ENCODE measurements around the gene CDR2L.
"Not testable (repeated sequence)": the region's sequence is repeated elsewhere in the genome, so short reads cannot be mapped to it uniquely, and the experiment has no call there.

Gene CDR2L

GRCh38 chr17:75011401-75012095 lies 24.1 kb downstream of the CDR2L start:
- DNase-seq (ENCODE audit: low read depth in 3 of 3): no peak

DNA sequence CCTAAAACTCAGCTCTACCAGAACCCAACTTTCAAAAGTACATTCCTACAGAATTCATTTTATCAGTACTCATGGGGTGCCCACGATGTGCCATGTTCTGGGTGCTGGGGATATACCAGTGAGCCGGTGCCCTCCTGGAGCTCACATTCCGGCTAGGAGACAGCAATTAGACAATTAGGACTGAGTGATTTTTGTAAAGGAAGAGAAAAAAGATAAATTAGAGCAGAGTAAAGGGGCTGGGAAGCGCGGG lies 24.6 kb downstream of the CDR2L start:
- no peak for DNase-seq (ENCODE audit: low read depth in 3 of 3)

DNA sequence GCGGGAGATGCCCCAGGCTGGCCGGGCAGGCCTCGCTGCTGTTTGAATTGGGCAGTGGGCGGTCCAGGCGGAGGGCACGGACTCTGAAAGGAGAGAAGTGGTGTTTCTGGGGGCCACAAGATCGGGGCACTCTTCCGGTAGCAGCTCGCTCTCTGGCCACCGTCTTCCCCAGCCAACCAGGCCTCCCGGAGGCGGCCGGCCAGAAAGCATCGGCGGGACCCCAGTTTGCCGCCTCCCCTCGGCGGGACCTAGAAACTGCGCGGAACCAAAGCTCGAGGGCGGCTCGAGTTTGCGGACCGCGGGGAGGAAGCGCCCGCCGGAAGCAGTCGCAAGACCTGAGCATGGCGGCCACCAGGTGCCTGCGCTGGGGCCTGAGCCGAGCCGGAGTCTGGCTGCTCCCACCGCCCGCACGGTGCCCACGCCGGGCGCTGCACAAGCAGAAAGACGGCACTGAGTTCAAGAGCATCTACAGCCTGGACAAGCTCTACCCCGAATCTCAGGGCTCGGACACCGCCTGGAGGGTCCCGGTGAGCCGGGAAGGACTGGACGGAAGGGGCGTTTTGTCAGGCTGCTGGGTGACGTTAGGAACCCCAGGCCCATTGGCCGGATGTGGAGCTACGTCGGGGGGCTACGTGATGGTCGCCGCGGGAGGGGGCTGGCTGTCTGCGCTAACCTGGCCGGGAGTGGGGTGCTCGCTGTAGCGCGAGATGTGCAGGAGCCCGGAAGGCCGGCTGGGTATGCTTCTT lies 25.1 kb downstream of the CDR2L start, which contains the start of gene MRPL58:
Gene MRPL58, plus strand, starts transcription at position 325 of the 746 bp plus-strand sequence. Its CDS starts 17 bp downstream, at position 342.
- peak; percentile 72 to 77 (median 73) for DNase-seq (ENCODE audit: low read depth in 3 of 3)

GRCh38 chr17:75013092-75013559 lies 25.7 kb downstream of the CDR2L start:
- no peak for DNase-seq (ENCODE audit: low read depth in 3 of 3)

DNA sequence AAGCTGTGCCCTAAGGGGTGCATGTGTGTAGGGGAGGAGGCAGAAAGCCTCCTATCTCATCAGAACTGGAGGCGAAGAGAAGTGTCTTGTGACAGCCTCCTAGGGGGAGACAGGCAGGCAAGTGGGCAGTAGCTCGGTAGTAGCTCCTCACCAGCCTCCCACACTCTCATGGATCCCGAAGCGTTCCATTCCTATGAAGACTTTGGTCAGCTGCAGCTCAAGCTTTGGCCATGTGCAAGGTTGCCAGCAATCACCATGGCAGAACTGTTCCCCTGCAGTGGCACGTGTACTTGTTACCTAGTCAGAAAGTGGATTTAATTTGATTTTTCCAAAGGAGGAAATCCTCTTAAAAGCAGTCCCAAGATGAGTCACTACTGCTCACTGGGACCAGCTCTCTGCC lies 31.7 kb downstream of the CDR2L start:
- no peak for DNase-seq (ENCODE audit: low read depth in 3 of 3)

GRCh38 chr17:75019710-75020109 lies 32.3 kb downstream of the CDR2L start:
- no peak for DNase-seq (ENCODE audit: low read depth in 3 of 3)

DNA sequence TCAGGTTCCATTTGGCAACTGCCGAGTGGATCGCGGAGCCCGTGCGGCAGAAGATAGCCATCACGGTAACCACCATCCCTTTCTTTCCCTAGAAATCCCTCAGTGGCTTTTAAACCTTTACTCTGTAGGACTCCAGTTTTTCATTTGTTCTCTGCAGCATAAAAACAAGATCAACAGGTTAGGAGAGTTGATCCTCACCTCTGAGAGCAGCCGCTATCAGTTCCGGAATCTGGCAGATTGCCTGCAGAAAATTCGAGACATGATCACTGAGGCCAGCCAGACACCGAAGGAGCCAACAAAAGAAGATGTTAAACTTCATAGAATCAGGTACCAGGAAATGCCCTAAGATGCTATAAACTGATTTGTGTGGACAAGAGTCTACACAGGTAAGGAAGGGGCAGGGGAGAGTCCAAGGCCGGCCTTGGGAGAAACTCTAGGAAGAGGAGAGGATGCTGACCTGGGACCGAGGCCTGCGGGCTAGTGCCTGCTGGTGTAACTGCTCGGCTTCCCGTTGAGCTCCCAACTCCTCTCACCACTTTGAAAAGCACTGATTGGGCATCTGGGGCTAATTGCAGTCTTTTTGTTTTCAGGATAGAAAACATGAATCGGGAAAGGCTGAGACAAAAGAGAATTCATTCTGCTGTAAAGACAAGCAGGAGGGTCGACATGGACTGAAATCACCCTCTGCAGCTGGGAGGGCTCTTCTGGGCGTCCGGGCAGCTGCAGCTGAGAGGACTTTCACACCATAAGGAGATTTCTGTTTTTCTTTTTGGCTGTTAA lies 33.1 kb downstream of the CDR2L start:
- no peak for DNase-seq (ENCODE audit: low read depth in 3 of 3)

GRCh38 chr17:75024686-75025397 lies 37.4 kb downstream of the CDR2L start:
- no peak for DNase-seq (ENCODE audit: low read depth in 3 of 3)

- DNase-seq (ENCODE audit: low read depth in 3 of 3): not testable (repeated sequence)
Observed at GRCh38 chr17:75025398-75025734, 37.9 kb downstream of the CDR2L start.

GRCh38 chr17:75026650-75027049 lies 39.2 kb downstream of the CDR2L start:
- not testable (repeated sequence) for DNase-seq (ENCODE audit: low read depth in 3 of 3)

- DNase-seq (ENCODE audit: low read depth in 3 of 3): no peak
Observed at GRCh38 chr17:75030161-75030560, 42.7 kb downstream of the CDR2L start.

DNA sequence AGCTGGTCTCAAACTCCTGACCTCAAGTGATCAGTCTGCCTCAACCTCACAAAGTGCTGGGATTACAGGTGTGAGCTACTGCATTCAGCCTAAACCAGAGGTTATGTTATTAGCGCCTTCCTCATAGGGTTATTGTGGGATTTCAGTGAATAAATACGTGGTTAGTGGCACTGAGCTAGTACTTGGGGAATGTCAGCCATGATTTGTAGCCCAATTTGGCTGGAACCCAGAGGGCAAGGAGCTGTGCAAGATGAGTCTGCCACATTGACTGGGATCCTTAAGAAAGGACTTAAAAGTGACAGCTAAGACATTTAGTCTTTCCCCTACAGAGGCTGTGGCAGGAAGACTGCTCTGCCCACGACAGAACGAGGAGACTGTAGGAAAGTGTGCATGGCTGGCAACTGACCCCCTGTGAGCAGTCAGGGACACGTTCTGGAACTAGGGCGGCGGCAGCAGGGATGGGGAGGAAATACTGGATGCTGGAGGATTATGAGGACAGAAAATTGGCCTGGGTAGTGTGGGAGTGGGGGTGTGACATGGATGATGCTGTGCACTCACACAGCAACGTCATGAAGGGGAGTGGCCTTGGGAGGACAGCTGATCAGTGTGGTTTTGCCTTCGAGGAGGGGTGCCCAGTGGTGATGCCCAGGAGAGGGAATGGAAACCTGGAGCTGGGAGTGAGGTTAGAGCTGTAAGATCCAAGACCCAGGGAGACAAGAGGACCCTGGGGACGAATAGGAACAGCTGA lies 44.7 kb downstream of the CDR2L start:
- DNase-seq (ENCODE audit: low read depth in 3 of 3): peak in 2 of 3 donors; percentile 32 to 68

DNA sequence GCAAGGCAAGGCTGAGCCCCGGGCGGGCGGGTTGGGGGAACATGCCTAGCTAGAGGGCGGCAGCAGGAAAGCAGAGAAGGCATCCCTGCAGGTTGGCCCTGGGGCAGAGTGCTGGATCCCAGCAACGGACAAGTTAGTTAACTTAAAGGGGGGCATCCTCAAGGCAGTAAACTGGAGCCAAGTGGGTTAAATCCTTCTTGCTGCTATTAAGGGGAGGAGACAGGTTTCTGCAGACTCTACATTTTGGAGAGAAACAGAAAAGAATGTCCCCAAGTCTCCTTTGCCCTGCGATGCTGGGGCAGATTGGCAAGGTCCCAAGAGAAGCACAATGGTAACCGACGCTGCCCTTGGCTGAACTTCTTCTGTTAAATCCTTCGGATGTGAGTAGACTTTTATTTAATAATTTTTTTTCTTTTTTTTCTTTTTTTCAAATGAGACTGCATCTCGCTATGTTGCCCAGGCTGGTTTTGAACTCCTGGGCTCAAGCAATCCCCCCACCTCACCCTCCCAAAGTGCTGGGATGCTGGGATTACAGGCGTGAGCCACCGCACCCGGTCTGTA lies 45.4 kb downstream of the CDR2L start:
- no peak for DNase-seq (ENCODE audit: low read depth in 3 of 3)

DNA sequence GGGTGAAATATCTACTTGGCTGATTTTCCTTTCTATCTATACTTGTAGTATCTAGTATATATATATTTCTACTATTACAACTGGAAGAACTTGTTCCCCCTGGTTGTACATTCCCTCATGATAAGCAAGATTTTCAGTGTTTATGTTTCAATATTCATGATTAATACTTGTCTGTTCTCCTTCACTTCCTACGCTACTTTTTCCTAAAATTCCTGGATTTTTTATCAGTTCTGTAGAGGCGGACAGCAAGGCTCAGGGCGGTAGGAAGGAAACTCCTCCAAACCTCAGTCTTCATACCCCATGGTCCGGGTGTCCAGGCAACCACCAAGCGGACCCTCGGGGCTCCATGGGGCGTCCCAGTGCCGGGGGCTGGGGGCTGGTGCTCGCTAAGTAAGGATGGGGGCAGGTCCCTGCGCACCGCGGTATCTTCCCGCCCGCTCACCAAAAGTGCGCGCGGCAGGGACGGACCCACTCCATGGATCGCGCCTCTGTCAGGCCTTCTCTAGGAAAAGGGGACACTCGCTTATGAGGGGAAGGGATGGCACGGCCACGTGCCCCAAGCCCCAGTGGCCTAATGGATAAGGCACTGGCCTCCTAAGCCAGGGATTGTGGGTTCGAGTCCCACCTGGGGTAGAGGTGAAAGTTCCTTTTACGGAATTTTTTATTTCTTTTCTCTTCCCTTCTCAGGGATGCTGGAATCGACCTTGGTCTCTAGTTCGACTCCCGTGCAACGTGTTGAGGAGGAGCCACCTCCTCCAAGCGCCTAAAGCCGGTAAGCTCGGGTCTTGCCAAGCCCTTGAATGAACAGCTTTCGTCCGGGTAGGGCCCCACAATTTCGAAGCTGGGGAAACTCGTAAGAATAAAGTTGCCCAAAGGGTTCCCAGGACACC lies 46.2 kb downstream of the CDR2L start:
- DNase-seq (ENCODE audit: low read depth in 3 of 3): peak; percentile 88 to 95 (median 91)

- DNase-seq (ENCODE audit: low read depth in 3 of 3): peak; percentile 86 to 96 (median 93)
Observed at GRCh38 chr17:75034236-75034908, 46.9 kb downstream of the CDR2L start.

DNA sequence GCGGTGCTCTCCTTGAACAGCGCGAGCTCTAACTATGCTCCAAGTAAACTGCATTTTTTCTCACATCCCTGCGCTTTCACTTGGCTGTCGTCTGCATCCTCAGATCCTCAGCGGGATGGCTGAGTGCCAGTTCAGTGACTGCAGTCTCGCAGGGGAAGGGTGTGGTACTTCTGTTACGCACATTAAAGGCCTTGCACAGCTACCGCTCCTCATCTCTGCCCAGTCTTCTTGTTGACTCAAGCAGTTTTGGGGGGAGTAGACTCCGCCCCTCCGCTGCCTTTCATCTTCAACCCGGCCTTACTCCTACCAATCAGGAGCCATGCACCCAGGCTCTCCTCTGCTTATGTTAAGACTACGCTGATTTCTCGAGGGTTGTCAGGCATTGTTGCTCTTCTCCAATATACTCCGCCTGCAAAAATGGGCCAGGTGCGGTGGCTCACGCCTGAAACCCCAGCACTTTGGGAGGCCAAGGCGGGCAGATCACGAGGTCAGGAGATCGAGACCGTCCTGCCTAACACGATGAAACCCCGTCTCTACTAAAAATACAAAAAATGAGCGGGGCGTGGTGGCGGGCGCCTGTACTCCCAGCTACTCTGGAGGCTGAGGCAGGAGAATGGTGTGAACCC lies 49.3 kb downstream of the CDR2L start:
- DNase-seq (ENCODE audit: low read depth in 3 of 3): peak; percentile 57 to 72 (median 65)

DNA sequence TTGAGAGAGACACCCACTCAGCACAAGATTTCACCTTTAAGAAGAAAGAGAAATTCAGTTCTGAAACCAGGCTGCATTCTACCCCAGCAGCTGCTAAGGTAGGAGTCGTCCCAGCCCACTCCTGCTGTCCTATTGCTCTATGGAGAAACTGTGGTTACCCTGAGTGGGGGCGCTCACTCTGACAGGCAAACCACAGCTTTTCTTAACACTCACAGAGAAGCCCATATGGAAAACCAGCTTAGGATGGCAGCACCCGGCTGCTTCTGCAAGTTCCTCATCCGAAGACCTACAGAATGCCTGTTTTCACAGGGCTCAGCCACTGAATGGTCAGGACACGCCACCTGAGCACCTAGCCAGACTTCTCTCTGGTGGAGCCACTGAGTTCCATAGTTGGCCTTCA lies 51.8 kb downstream of the CDR2L start:
- no peak for DNase-seq (ENCODE audit: low read depth in 3 of 3)

GRCh38 chr17:75041656-75042280 lies 54.3 kb downstream of the CDR2L start:
- no peak for DNase-seq (ENCODE audit: low read depth in 3 of 3)
